Smooth muscle cell (in vitro differentiated cells): Measurements from ENCODE around the gene CHMP6. TPM values are rescaled to one million over a fixed set of nuclear protein-coding genes. Genes with fewer than 3 reads are reported as not detected.

Source experiments
- DNase-seq: peaks from one replicate; lab custom pipeline; 2025; ENCODE audit not compliant: unreplicated experiment; lab: John Stamatoyannopoulos, UW
- H2AFZ ChIP-seq: fragments of 200-600 bp; sonication (generic); 2 replicates; pipeline ENCODE4 v1.6.0; 2016; ENCODE audit warnings: antibody characterized with exemption, low read depth, mild to moderate bottlenecking
- H3F3A ChIP-seq: fragments of 200-600 bp; sonication (generic); 2 replicates; pipeline ENCODE4 v1.6.0; 2017; ENCODE audit warnings: antibody characterized with exemption, low read depth
- H3K27ac ChIP-seq: fragments of 200-600 bp; sonication (generic); 2 replicates; pipeline ENCODE4 v1.5.1; 2016; ENCODE audit warnings: low read depth, mild to moderate bottlenecking
- H3K27me3 ChIP-seq: fragments of 200-600 bp; sonication (generic); 2 replicates; pipeline ENCODE4 v1.6.1; 2016; ENCODE audit warnings: low read depth, mild to moderate bottlenecking
- H3K36me3 ChIP-seq: fragments of 200-600 bp; sonication (generic); 2 replicates; pipeline ENCODE4 v1.5.1; 2016; ENCODE audit warnings: low read depth
- H3K4me1 ChIP-seq: fragments of 200-600 bp; sonication (generic); 2 replicates; pipeline ENCODE4 v1.5.1; 2016; ENCODE audit warnings: low read depth
- H3K4me2 ChIP-seq: fragments of 200-600 bp; sonication (generic); 2 replicates; pipeline ENCODE4 v1.6.0; 2016; ENCODE audit warnings: mild to moderate bottlenecking
- H3K4me3 ChIP-seq: fragments of 200-600 bp; sonication (generic); 2 replicates; pipeline ENCODE4 v1.5.1; 2016; ENCODE audit warnings: mild to moderate bottlenecking
- H3K79me2 ChIP-seq: fragments of 200-600 bp; sonication (generic); 2 replicates; pipeline ENCODE4 v1.6.0; 2016; ENCODE audit warnings: low read depth, mild to moderate bottlenecking
- H3K9ac ChIP-seq: fragments of 200-600 bp; sonication (generic); 2 replicates; pipeline ENCODE4 v1.6.0; 2016; ENCODE audit warnings: low read depth
- H3K9me3 ChIP-seq: fragments of 200-600 bp; sonication (generic); replicated peaks from 2 replicates; pipeline ENCODE4 v1.5.1; 2016; ENCODE audit warnings: low read depth
- H4K20me1 ChIP-seq: fragments of 200-600 bp; sonication (generic); 2 replicates; pipeline ENCODE4 v1.6.0; 2016; ENCODE audit warnings: low read depth
- WGBS: methylation state at CpG from one replicate; pipeline ENCODE4 v1.1.7; 2016; ENCODE audit warnings: low lambda C conversion rate; 5-methylcytosine and 5-hydroxymethylcytosine counted together
- polyA plus RNA-seq: library from polyadenylated mRNA; unstranded; fragments of >200 nt; fragmentation: Nextera tagmentation; extraction: Ambion mirVana; gene quantifications from 2 replicates; pipeline ENCODE4 v1.2.1, GENCODE V29; 2016
- total RNA-seq: library from RNA; depleted of rRNA; stranded (reverse); fragments of >200 nt; gene quantifications from 2 replicates; pipeline ENCODE4 v1.2.3, GENCODE V29; 2014
- TF ChIP-seq, protein P1 (sequence below): fragments of 200-600 bp; sonication (generic); IDR thresholded peaks from 2 replicates; pipeline ENCODE4 v1.5.1; 2017; ENCODE audit warnings: borderline replicate concordance, mild to moderate bottlenecking, antibody characterized with exemption; ENCODE audit not compliant: insufficient read depth, poor library complexity, severe bottlenecking

Gene CHMP6
- total and polyA plus RNA-seq, 2 experiments from 2014 or later: 5.8 to 21.5 TPM

DNA sequence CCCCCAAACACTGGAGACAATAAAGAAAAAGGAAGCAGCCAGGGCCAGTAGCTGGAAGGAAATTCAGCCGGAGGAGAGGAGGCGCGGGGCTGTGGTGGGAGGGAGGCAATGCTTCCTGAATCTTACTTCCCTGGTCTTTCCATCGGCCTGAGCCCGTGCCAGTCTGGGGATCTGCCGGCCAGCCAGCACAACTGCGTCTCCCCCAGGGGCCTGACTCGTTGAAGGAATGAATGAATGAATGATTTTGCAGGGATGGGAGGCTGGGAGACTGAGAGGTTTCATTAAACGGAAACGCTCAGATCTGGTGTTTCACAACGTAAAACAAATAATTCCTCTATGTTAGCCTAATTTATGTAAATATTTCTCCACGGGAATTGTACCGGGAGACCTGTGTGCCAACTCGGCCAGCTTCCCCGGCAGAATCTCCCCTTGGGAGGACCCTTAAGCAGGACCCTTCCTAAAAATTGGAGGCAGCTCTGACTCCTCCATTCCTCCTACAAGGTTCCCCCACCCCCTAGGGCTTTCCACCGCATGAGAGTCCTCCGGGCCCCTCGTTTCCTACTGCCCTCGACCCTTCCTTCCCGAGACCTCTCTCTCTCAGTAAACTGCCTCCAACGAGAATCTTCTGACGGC, 42.0 kb downstream of the CHMP6 start:
- H4K20me1 ChIP-seq: peaks cover 31% of the 10 kb centered on the region
- peak overlapping the region; percentile 62 for H3K9ac ChIP-seq
- H3K27ac ChIP-seq: no peak overlapping the region
- peaks cover 3% of the 10 kb centered on the region for H3F3A ChIP-seq
- WGBS: 31% methylated on average over 22 of the region's 22 CpGs
- TF ChIP-seq, protein P1, sequence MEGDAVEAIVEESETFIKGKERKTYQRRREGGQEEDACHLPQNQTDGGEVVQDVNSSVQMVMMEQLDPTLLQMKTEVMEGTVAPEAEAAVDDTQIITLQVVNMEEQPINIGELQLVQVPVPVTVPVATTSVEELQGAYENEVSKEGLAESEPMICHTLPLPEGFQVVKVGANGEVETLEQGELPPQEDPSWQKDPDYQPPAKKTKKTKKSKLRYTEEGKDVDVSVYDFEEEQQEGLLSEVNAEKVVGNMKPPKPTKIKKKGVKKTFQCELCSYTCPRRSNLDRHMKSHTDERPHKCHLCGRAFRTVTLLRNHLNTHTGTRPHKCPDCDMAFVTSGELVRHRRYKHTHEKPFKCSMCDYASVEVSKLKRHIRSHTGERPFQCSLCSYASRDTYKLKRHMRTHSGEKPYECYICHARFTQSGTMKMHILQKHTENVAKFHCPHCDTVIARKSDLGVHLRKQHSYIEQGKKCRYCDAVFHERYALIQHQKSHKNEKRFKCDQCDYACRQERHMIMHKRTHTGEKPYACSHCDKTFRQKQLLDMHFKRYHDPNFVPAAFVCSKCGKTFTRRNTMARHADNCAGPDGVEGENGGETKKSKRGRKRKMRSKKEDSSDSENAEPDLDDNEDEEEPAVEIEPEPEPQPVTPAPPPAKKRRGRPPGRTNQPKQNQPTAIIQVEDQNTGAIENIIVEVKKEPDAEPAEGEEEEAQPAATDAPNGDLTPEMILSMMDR: no peak
- no peak for DNase-seq
- peaks cover 34% of the 10 kb centered on the region for H3K79me2 ChIP-seq
- H2AFZ ChIP-seq: peak overlapping the region; percentile 74
- no peaks in the 10 kb centered on the region for H3K36me3 ChIP-seq
- H3K4me3 ChIP-seq: peak overlapping the region; percentile 85
- no peaks in the 10 kb centered on the region for H3K27me3 ChIP-seq
- H3K4me1 ChIP-seq: peaks cover 18% of the 10 kb centered on the region
- peak overlapping the region; percentile 98 for H3K4me2 ChIP-seq
- no peaks in the 10 kb centered on the region for H3K9me3 ChIP-seq

DNA sequence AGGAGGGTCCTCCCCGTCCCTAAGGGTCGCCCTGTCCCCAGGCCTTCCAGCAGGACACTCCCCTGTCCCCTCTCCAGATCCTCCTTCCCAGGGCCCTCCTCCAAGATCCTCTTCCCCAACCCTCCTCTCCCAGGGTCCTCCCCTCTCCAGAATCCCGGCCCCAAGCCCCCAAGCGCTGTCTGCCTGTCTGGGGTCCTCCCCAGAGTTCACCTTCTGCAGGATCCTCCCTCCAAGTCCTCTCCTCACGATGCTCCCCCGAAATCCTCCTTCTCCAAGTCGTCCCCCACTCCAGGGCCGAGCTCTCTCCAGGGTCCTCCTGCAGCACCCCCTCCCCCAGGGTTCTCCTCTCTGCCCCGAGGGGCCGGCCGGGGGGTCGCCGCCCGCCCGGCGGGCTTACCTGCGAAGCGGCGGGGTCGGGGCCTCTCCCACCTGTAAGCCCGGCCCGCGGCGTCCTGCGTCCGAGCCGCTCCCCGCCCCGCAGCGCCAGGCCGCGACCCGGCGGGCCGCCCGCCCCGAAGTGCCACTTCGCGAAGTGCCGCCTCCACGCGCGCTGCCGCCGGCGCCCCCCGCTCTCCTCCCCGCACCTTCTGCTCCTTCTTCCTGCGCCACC, 42.6 kb downstream of the CHMP6 start:
- Histone ChIP-seq H3K4me3 (peak overlapping the region; percentile 85), H3K27me3 (no peaks in the 10 kb centered on the region), H3K27ac (no peak overlapping the region), H3F3A (peaks cover 3% of the 10 kb centered on the region), H3K36me3 (no peaks in the 10 kb centered on the region), H3K4me1 (peaks cover 18% of the 10 kb centered on the region), H3K79me2 (peaks cover 40% of the 10 kb centered on the region), H2AFZ (peak overlapping the region; percentile 74), H4K20me1 (peaks cover 38% of the 10 kb centered on the region), H3K9me3 (no peaks in the 10 kb centered on the region), H3K9ac (peak overlapping the region; percentile 62), H3K4me2 (peak overlapping the region; percentile 98)
- peak; percentile 49 for DNase-seq
- TF ChIP-seq, protein P1: no peak
- 3% methylated on average over 24 of the region's 49 CpGs for WGBS

DNA sequence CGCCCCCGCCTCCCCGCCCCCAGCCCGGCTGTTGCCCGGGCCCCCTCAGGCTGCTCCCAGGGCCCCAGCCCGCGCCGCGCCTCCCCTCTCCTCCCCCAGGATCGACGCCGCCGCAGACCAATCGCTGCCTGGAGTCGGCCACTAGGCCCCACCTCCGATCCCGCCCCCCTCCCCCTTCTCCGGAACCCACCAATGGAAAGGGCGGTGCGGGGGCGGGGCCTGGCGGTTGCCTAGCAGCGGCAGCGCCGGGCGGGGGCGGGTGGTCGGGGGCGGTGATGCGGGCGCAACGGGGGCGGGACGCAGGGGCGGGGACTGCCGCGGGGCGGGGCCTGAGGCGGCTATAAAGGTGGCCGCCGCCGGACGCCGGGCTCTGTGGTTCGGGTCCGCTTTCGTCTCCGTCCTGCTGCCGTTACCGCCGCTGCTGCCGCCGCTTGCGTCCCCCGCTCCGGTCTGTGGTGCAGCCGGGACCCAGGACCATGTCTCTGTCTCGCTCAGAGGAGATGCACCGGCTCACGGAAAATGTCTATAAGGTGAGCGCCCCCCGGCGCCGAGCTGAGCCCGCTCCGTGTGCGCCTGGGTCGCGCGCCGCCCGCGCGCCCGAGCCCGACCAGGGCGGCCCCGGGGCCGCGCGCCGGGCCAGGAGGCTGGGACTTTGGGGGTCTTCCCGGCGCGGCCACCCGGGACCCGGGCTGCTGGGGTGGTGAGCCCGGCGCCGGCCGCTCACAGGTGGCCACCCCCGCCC, 43.3 kb downstream of the CHMP6 start, which contains the start of gene BAIAP2:
Gene BAIAP2, plus strand, starts transcription at position 373 of the 742 bp plus-strand sequence. Its CDS starts 104 bp downstream, at position 477.
- H3F3A ChIP-seq: peaks cover 3% of the 10 kb centered on the region
- peak within 1 kb of the TSS; percentile 85 for H3K4me3 ChIP-seq
- H3K27me3 ChIP-seq: no peaks in the 10 kb centered on the region
- TF ChIP-seq, protein P1: no peak
- peak within 1 kb of the TSS; percentile 67 for H3K27ac ChIP-seq
- no peaks in the 10 kb centered on the region for H3K9me3 ChIP-seq
- no peaks in the 10 kb centered on the region for H3K36me3 ChIP-seq
- DNase-seq: peak; percentile 96
- WGBS: 1% methylated on average over 42 of the region's 92 CpGs
- H2AFZ ChIP-seq: peak within 1 kb of the TSS; percentile 74
- H4K20me1 ChIP-seq: peaks cover 44% of the 10 kb centered on the region
- peak within 1 kb of the TSS; percentile 98 for H3K4me2 ChIP-seq
- H3K9ac ChIP-seq: peak within 1 kb of the TSS; percentile 79
- peaks cover 47% of the 10 kb centered on the region for H3K79me2 ChIP-seq
- peaks cover 24% of the 10 kb centered on the region for H3K4me1 ChIP-seq
